ENCODE data around the gene ALDH3B1. TPM values are rescaled to one million over a fixed set of nuclear protein-coding genes. Genes with fewer than 3 reads are reported as not detected.

Gene ALDH3B1
- total and polyA plus RNA-seq, 5 donors from 2014 or later: not detected

DNA sequence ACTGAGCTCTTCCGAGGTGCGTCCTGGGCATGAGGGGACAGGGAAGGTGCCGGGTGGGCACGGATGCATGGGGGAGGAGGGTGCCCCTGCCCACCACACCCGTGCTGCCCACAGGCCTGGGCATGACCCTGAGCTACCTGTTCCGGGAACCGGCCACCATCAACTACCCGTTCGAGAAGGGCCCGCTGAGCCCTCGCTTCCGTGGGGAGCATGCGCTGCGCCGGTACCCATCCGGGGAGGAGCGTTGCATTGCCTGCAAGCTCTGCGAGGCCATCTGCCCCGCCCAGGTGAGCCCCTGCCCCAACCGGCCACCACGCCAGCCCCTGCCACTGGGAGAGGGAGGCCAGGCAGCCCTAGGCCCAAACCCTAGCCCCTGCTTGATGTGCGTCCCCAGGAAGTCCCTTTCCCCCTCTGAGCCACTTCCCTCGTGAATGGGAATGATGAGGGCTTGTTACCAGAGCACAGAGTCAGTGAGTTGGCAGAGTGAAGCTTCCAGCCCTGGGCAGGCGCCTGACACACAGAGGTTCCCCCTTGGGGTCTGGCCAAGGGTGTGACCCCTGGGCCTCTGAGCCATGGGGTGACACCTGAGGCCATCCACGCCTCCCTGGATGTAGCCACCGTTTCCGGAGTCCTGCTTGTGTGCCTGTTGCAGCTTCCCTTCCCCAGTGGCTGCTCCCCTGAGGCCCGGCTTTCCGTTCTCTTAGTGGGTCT is 23.0 kb downstream of the ALDH3B1 start:
- ATAC-seq (ENCODE audit: low read depth in 2 of 2): no peak
- H3K4me1 Mint-ChIP-seq: peaks cover 0 to 48% (median 17%) of the 10 kb centered on the region in 4 donors

DNA sequence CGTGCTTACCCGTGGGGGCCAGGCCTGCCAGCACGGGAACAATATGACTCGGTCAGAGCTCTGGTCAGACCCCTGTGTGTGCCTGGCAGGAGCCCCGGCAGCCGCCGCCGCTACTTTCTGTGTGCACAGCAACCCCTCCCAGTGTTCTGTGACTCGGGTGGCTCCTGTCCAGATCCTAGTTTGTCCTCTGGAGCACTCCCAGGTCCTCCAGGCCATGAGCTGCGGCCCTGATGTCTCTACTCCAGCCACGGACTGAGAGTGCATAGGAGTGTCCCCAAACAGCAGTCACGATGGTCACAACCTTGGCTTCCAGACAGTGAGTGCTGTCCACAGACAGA is 23.6 kb downstream of the ALDH3B1 start:
- no peak overlapping the region for H3K4me3 ChIP-seq (ENCODE audit: low read depth, low read length)
- peaks cover 49% of the 10 kb centered on the region for H3K4me1 ChIP-seq (ENCODE audit: control insufficient read depth, insufficient read depth, low read length, poor library complexity, severe bottlenecking)
- H3K27ac ChIP-seq (ENCODE audit: insufficient read depth, low read length, poor library complexity, severe bottlenecking): no peak overlapping the region
- peaks cover 5% of the 10 kb centered on the region for H3K36me3 ChIP-seq (ENCODE audit: control insufficient read depth, insufficient read depth, low read length)
- peaks cover 0 to 2% (median 0%) of the 10 kb centered on the region in 7 donors for H3K9me3 Mint-ChIP-seq
- H3K4me1 Mint-ChIP-seq: peaks cover 0 to 48% (median 17%) of the 10 kb centered on the region in 4 donors
- peak overlapping the region in 3 of 4 donors; percentile 28 to 40 (median 35) for H3K4me3 Mint-ChIP-seq
- peak overlapping the region in 1 of 3 donors; percentile 25 for H3K27ac Mint-ChIP-seq
- H3K9me3 ChIP-seq (ENCODE audit: control insufficient read depth in 2 of 2, low read length in 2 of 2): no peaks in the 10 kb centered on the region
- DNase-seq: no peak
- no peaks in the 10 kb centered on the region for H3K27me3 ChIP-seq (ENCODE audit: control insufficient read depth, insufficient read depth, low read length)
- H3K27me3 Mint-ChIP-seq: peaks cover 6% of the 10 kb centered on the region
- peaks cover 4% of the 10 kb centered on the region for H3K36me3 Mint-ChIP-seq
- no peak for ATAC-seq (ENCODE audit: low read depth in 2 of 2)

More for the DNA sequence above, 23.0 kb downstream of the ALDH3B1 start:
- DNase-seq: no peak
- H3K9me3 Mint-ChIP-seq: peaks cover 0 to 2% (median 0%) of the 10 kb centered on the region in 7 donors
- no peak overlapping the region for H3K4me3 ChIP-seq (ENCODE audit: low read depth, low read length)
- H3K27ac ChIP-seq (ENCODE audit: insufficient read depth, low read length, poor library complexity, severe bottlenecking): no peak overlapping the region
- H3K27me3 ChIP-seq (ENCODE audit: control insufficient read depth, insufficient read depth, low read length): no peaks in the 10 kb centered on the region
- H3K36me3 Mint-ChIP-seq: peaks cover 4% of the 10 kb centered on the region
- peak overlapping the region in 1 of 4 donors; percentile 40 for H3K4me3 Mint-ChIP-seq
- peaks cover 5% of the 10 kb centered on the region for H3K36me3 ChIP-seq (ENCODE audit: control insufficient read depth, insufficient read depth, low read length)
- no peaks in the 10 kb centered on the region for H3K9me3 ChIP-seq (ENCODE audit: control insufficient read depth in 2 of 2, low read length in 2 of 2)
- no peak overlapping the region for H3K27ac Mint-ChIP-seq
- peaks cover 6% of the 10 kb centered on the region for H3K27me3 Mint-ChIP-seq
- peaks cover 44% of the 10 kb centered on the region for H3K4me1 ChIP-seq (ENCODE audit: control insufficient read depth, insufficient read depth, low read length, poor library complexity, severe bottlenecking)

DNA sequence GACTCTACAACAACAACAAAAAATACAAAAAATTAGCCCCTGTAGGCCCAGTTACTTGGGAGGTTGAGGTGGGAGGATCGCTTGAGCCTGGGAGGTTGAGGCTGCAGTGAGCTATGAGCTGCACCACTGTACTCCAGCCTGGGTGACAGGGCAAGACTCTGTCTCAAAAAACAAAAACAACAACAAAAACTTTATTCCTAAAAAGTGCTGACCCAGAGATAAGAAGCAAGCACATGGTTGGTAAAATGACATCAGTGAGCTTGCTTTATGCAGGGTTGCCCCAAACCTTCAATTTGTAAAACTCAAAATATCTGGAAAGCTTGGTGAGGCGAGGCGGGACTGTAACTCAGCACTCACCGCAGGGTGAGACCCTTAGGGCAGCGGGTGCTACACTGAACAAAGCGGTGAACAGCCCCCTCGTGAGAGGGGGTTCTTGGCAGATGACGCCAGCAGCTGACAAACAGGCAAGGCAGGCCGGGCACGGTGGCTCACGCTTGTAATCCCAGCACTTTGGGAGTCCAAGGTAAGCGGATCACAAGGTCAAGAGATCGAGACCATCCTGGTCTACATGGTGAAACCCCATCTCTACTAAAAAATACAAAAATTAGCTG is 25.2 kb downstream of the ALDH3B1 start:
- Mint-ChIP-seq H3K9me3 (no peaks in the 10 kb centered on the region), H3K4me1 (peaks cover 0 to 44% (median 15%) of the 10 kb centered on the region in 4 donors), H3K27me3 (peaks cover 1% of the 10 kb centered on the region), H3K27ac (peak overlapping the region in 1 of 3 donors; percentile 7), H3K4me3 (peak overlapping the region in 3 of 4 donors; percentile 8 to 58 (median 35)), H3K36me3 (peaks cover 4% of the 10 kb centered on the region)
- Histone ChIP-seq H3K36me3 (ENCODE audit: control insufficient read depth, insufficient read depth, low read length) (peaks cover 5% of the 10 kb centered on the region), H3K4me1 (ENCODE audit: control insufficient read depth, insufficient read depth, low read length, poor library complexity, severe bottlenecking) (peaks cover 57% of the 10 kb centered on the region), H3K27me3 (ENCODE audit: control insufficient read depth, insufficient read depth, low read length) (no peaks in the 10 kb centered on the region), H3K27ac (ENCODE audit: insufficient read depth, low read length, poor library complexity, severe bottlenecking) (no peak overlapping the region), H3K9me3 (ENCODE audit: control insufficient read depth in 2 of 2, low read length in 2 of 2) (no peaks in the 10 kb centered on the region), H3K4me3 (ENCODE audit: low read depth, low read length) (no peak overlapping the region)
- ATAC-seq (ENCODE audit: low read depth in 2 of 2) (no peak), DNase-seq (no peak)

DNA sequence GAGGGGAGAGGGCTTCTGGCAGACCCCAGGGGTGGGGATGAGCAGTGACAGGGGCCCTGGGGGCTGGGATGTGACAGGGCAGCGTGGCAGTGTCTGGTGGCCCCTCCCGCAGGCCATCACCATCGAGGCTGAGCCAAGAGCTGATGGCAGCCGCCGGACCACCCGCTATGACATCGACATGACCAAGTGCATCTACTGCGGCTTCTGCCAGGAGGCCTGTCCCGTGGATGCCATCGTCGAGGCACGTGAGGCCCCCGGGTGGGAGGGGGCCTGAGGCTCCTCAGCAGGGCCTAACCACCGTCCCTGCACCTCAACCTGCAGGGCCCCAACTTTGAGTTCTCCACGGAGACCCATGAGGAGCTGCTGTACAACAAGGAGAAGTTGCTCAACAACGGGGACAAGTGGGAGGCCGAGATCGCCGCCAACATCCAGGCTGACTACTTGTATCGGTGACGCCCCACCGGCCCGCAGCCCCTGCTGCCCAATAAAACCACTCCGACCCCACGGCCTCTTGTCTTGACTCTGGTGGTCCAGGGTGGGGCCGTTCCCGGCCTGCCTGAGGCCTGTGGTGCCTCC is 26.1 kb downstream of the ALDH3B1 start:
- no peak overlapping the region for H3K4me3 ChIP-seq (ENCODE audit: low read depth, low read length)
- Mint-ChIP-seq H3K36me3 (peaks cover 4% of the 10 kb centered on the region), H3K27ac (no peak overlapping the region), H3K4me1 (peaks cover 0 to 35% (median 12%) of the 10 kb centered on the region in 4 donors), H3K27me3 (no peaks in the 10 kb centered on the region), H3K9me3 (no peaks in the 10 kb centered on the region), H3K4me3 (peak overlapping the region in 3 of 4 donors; percentile 11 to 86 (median 32))
- H3K27me3 ChIP-seq (ENCODE audit: control insufficient read depth, insufficient read depth, low read length): no peaks in the 10 kb centered on the region
- peaks cover 60% of the 10 kb centered on the region for H3K4me1 ChIP-seq (ENCODE audit: control insufficient read depth, insufficient read depth, low read length, poor library complexity, severe bottlenecking)
- no peak for DNase-seq
- ATAC-seq (ENCODE audit: low read depth in 2 of 2): no peak
- peak overlapping the region; percentile 67 for H3K27ac ChIP-seq (ENCODE audit: insufficient read depth, low read length, poor library complexity, severe bottlenecking)
- peaks cover 5% of the 10 kb centered on the region for H3K36me3 ChIP-seq (ENCODE audit: control insufficient read depth, insufficient read depth, low read length)
- no peaks in the 10 kb centered on the region for H3K9me3 ChIP-seq (ENCODE audit: control insufficient read depth in 2 of 2, low read length in 2 of 2)

DNA sequence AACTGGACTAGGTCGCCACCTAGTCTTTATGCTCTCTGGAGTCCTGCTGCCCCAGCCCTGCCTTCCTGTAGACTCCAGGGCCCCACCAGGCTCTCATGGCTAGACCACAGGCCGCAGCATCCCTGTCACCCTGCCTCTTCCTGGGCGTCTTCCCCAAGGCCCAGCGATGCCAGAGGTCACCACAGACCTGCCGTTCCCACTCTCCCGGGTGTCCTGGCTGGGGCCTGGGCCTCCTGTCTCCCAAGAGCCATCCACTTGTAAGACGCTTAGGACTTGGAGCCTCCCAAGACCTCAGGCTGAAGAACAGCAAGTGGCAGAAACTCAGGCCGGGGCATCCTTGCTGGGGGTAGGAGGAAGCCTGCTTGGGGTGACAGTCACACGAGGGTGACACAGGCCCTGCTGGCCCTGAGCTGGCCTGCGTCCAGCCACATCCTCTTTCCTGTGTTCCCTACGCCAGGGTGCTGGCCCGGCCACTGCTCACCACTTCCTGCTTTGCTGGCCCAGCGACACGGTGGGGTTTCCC is 26.7 kb downstream of the ALDH3B1 start:
- Histone ChIP-seq H3K4me3 (ENCODE audit: low read depth, low read length) (no peak overlapping the region), H3K27ac (ENCODE audit: insufficient read depth, low read length, poor library complexity, severe bottlenecking) (peak overlapping the region; percentile 67), H3K9me3 (ENCODE audit: control insufficient read depth in 2 of 2, low read length in 2 of 2) (no peaks in the 10 kb centered on the region), H3K36me3 (ENCODE audit: control insufficient read depth, insufficient read depth, low read length) (peaks cover 5% of the 10 kb centered on the region), H3K4me1 (ENCODE audit: control insufficient read depth, insufficient read depth, low read length, poor library complexity, severe bottlenecking) (peaks cover 60% of the 10 kb centered on the region), H3K27me3 (ENCODE audit: control insufficient read depth, insufficient read depth, low read length) (no peaks in the 10 kb centered on the region)
- ATAC-seq (ENCODE audit: low read depth in 2 of 2) (peak; percentile 22 to 41), DNase-seq (peak in 1 of 3 donors; percentile 60)
- H3K4me3 Mint-ChIP-seq: peak overlapping the region; percentile 72 to 89 (median 80)
- peaks cover under 1% of the 10 kb centered on the region for H3K36me3 Mint-ChIP-seq
- H3K4me1 Mint-ChIP-seq: peaks cover 0 to 33% (median 11%) of the 10 kb centered on the region in 4 donors
- peak overlapping the region; percentile 89 to 97 (median 89) for H3K27ac Mint-ChIP-seq
- H3K27me3 Mint-ChIP-seq: no peaks in the 10 kb centered on the region
- no peaks in the 10 kb centered on the region for H3K9me3 Mint-ChIP-seq

DNA sequence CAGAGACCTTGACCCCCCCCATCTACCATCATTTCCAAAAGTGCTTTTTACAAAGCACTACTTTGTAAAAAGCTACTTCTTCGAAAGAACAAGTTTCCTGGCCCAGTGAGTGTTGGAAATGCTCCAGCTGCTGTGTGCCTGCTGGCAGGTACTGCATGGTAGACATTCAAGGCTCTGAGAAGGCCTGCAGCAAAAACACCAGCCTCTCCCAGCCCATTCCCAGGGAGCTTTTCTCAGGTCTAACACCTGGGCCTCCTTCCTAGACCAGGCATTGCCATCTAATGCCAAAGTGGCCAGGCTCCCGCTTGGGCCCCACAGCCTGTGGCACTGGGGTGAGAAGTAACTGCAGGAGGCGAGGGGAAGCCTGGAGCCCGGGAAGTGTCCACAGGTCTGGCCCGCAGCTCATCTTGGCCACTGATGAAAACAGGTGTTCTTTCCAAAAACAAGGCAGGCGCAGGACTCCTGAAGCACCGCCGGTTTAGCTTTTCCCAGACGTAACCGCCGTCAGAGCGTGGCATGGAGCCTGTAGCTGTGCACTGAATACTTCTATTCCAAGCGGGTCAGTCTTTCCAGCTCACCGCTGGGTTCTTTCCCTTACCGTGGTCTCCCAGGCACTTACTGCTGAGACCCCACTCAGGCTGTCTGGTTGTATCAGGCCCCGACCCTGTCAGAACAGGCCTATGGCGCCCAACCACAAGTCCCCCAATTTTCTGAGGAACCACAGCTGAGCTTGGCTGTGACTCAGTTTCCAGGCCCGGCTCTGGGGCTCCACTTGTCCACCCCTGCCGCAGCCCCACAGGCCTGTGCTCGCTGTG is 27.5 kb downstream of the ALDH3B1 start:
- H3K27me3 Mint-ChIP-seq: no peaks in the 10 kb centered on the region
- no peak for ATAC-seq (ENCODE audit: low read depth in 2 of 2)
- peak overlapping the region; percentile 72 to 89 (median 80) for H3K4me3 Mint-ChIP-seq
- H3K4me1 Mint-ChIP-seq: peaks cover 0 to 36% (median 10%) of the 10 kb centered on the region in 4 donors
- Histone ChIP-seq H3K27ac (ENCODE audit: insufficient read depth, low read length, poor library complexity, severe bottlenecking) (peak overlapping the region; percentile 67), H3K36me3 (ENCODE audit: control insufficient read depth, insufficient read depth, low read length) (peaks cover 6% of the 10 kb centered on the region), H3K4me1 (ENCODE audit: control insufficient read depth, insufficient read depth, low read length, poor library complexity, severe bottlenecking) (peaks cover 56% of the 10 kb centered on the region), H3K4me3 (ENCODE audit: low read depth, low read length) (no peak overlapping the region), H3K27me3 (ENCODE audit: control insufficient read depth, insufficient read depth, low read length) (no peaks in the 10 kb centered on the region), H3K9me3 (ENCODE audit: control insufficient read depth in 2 of 2, low read length in 2 of 2) (no peaks in the 10 kb centered on the region)
- H3K36me3 Mint-ChIP-seq: no peaks in the 10 kb centered on the region
- H3K27ac Mint-ChIP-seq: peak overlapping the region; percentile 89 to 97 (median 89)
- H3K9me3 Mint-ChIP-seq: no peaks in the 10 kb centered on the region
- peak in 1 of 3 donors; percentile 25 for DNase-seq

DNA sequence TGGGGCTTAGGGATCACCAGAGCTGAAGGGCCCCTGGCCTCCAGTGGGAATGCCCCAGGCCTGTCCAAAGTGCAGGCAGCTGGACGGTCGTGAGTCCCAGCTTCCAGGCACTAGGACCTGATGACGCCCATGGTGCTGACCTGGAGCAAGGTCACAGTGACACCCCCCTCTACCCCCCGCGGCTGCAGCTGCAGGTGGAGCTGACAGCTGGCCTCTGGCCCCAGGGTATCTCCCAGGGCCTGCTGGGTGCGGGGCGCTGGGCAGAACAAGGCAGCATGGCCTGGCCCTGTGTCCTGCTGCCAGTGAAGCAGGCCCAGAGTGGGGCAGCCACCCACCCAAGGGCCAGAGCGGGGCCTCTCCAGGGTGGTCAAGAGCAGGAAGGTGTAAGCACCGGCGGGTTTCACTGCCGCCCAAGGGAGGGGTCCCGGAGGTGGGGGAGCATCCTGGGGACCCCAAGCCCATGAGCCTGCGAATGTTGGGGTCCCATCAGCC is 28.1 kb downstream of the ALDH3B1 start:
- H3K27me3 ChIP-seq (ENCODE audit: control insufficient read depth, insufficient read depth, low read length): no peaks in the 10 kb centered on the region
- Mint-ChIP-seq H3K9me3 (no peaks in the 10 kb centered on the region), H3K36me3 (no peaks in the 10 kb centered on the region), H3K4me3 (peak overlapping the region; percentile 58 to 98 (median 92)), H3K27me3 (no peaks in the 10 kb centered on the region), H3K27ac (peak overlapping the region in 2 of 3 donors; percentile 31 to 74), H3K4me1 (peaks cover 0 to 36% (median 10%) of the 10 kb centered on the region in 4 donors)
- no peaks in the 10 kb centered on the region for H3K9me3 ChIP-seq (ENCODE audit: control insufficient read depth in 2 of 2, low read length in 2 of 2)
- no peak for DNase-seq
- ATAC-seq (ENCODE audit: low read depth in 2 of 2): no peak
- no peak overlapping the region for H3K4me3 ChIP-seq (ENCODE audit: low read depth, low read length)
- H3K4me1 ChIP-seq (ENCODE audit: control insufficient read depth, insufficient read depth, low read length, poor library complexity, severe bottlenecking): peaks cover 56% of the 10 kb centered on the region
- H3K36me3 ChIP-seq (ENCODE audit: control insufficient read depth, insufficient read depth, low read length): peaks cover 8% of the 10 kb centered on the region
- H3K27ac ChIP-seq (ENCODE audit: insufficient read depth, low read length, poor library complexity, severe bottlenecking): peak overlapping the region; percentile 80
